ENCODE data around the gene BGLAP.

- TF ChIP-seq, protein P1, sequence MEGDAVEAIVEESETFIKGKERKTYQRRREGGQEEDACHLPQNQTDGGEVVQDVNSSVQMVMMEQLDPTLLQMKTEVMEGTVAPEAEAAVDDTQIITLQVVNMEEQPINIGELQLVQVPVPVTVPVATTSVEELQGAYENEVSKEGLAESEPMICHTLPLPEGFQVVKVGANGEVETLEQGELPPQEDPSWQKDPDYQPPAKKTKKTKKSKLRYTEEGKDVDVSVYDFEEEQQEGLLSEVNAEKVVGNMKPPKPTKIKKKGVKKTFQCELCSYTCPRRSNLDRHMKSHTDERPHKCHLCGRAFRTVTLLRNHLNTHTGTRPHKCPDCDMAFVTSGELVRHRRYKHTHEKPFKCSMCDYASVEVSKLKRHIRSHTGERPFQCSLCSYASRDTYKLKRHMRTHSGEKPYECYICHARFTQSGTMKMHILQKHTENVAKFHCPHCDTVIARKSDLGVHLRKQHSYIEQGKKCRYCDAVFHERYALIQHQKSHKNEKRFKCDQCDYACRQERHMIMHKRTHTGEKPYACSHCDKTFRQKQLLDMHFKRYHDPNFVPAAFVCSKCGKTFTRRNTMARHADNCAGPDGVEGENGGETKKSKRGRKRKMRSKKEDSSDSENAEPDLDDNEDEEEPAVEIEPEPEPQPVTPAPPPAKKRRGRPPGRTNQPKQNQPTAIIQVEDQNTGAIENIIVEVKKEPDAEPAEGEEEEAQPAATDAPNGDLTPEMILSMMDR (IDR thresholded peaks at IDR 0.05; ENCODE audit: low read depth, low read length), result no peak
- no peak for TF ChIP-seq POLR2A (IDR thresholded peaks at IDR 0.05; ENCODE audit: extremely low read depth, insufficient read length)
- no peak for TF ChIP-seq MYC (IDR thresholded peaks at IDR 0.05; ENCODE audit: low read depth, low read length)
- TF ChIP-seq MAX (IDR thresholded peaks at IDR 0.05; ENCODE audit: low read depth, low read length), result no peak
Measured at GRCh38 chr1:156241311-156241811, 623 bp upstream of the BGLAP start.
